GM23338 (cell line): Measurements from ENCODE around the gene EXD3. TPM values are rescaled to one million over a fixed set of nuclear protein-coding genes. Genes with fewer than 3 reads are reported as not detected.

Source experiments
- ATAC-seq: fragments of 200-7000 bp; cut with Tn5 transposase; 3 replicates; pipeline ENCODE4 v1.9.1; 2020
- DNase-seq: peaks from one replicate; pipeline ENCODE4 v3.0.0-alpha.2; 2015; ENCODE audit warnings: low spot score
- H2AFZ ChIP-seq: fragments of 200-600 bp; sonication (generic); 2 replicates; pipeline ENCODE4 v1.8.0; 2016; ENCODE audit warnings: antibody characterized with exemption, mild to moderate bottlenecking, moderate library complexity
- H3F3A ChIP-seq: fragments of 200-600 bp; sonication (generic); replicated peaks from 2 replicates; pipeline ENCODE4 v1.8.0; 2017; ENCODE audit warnings: antibody characterized with exemption, mixed run types, low read depth
- H3K27ac ChIP-seq: fragments of 200-600 bp; sonication (generic); 2 replicates; pipeline ENCODE4 v1.6.1; 2016; ENCODE audit warnings: low read depth
- H3K27me3 ChIP-seq: fragments of 200-600 bp; sonication (generic); 2 replicates; pipeline ENCODE4 v1.8.0; 2016; ENCODE audit warnings: mild to moderate bottlenecking, mixed run types, moderate library complexity; ENCODE audit not compliant: insufficient read depth
- H3K36me3 ChIP-seq: fragments of 200-600 bp; sonication (generic); 2 replicates; pipeline ENCODE4 v1.8.0; 2016; ENCODE audit warnings: mild to moderate bottlenecking; ENCODE audit not compliant: insufficient read depth
- H3K4me1 ChIP-seq: fragments of 200-600 bp; sonication (generic); 2 replicates; pipeline ENCODE4 v1.8.0; 2016; ENCODE audit warnings: mild to moderate bottlenecking, moderate library complexity; ENCODE audit not compliant: insufficient read depth
- H3K4me2 ChIP-seq: fragments of 200-600 bp; sonication (generic); 2 replicates; pipeline ENCODE4 v1.7.1; 2017; ENCODE audit warnings: mixed run types
- H3K4me3 ChIP-seq: fragments of 200-600 bp; sonication (generic); 2 replicates; pipeline ENCODE4 v1.6.1; 2016; ENCODE audit warnings: mixed run types
- H3K79me2 ChIP-seq: fragments of 200-600 bp; sonication (generic); replicated peaks from 2 replicates; pipeline ENCODE4 v1.8.0; 2017; ENCODE audit warnings: mild to moderate bottlenecking; ENCODE audit not compliant: insufficient read depth
- H3K9me2 ChIP-seq: fragments of 200-600 bp; sonication (generic); 2 replicates; pipeline ENCODE4 v1.8.0; 2017; ENCODE audit not compliant: insufficient read depth
- H4K20me1 ChIP-seq: fragments of 200-600 bp; sonication (generic); replicated peaks from 2 replicates; pipeline ENCODE4 v1.8.0; 2017; ENCODE audit warnings: mild to moderate bottlenecking; ENCODE audit not compliant: insufficient read depth
- H3K27ac Mint-ChIP-seq: 2 replicates; pipeline ENCODE4 v1.8.0; 2020; ENCODE audit warnings: inconsistent platforms, mild to moderate bottlenecking, moderate library complexity, mixed read lengths
- H3K27me3 Mint-ChIP-seq: 3 replicates; pipeline ENCODE4 v1.8.0; 2022; ENCODE audit warnings: low read depth, mild to moderate bottlenecking, moderate library complexity, mixed read lengths, inconsistent platforms; ENCODE audit not compliant: insufficient read depth, poor library complexity
- H3K36me3 Mint-ChIP-seq: 3 replicates; pipeline ENCODE4 v1.8.0; 2021; ENCODE audit warnings: low read depth, mild to moderate bottlenecking, inconsistent platforms, moderate library complexity, mixed read lengths
- H3K4me1 Mint-ChIP-seq: 3 replicates; pipeline ENCODE4 v1.8.0; 2020; ENCODE audit warnings: mild to moderate bottlenecking, inconsistent platforms, mixed read lengths
- H3K4me3 Mint-ChIP-seq: 3 replicates; pipeline ENCODE4 v1.8.0; 2021; ENCODE audit warnings: moderate library complexity, mild to moderate bottlenecking, inconsistent platforms, mixed read lengths
- H3K9me3 Mint-ChIP-seq: 3 replicates; pipeline ENCODE4 v1.8.0; 2020; ENCODE audit warnings: moderate library complexity, mild to moderate bottlenecking, inconsistent platforms, mixed read lengths
- CREB1 ChIP-seq: fragments of 250-450 bp; sonication (Bioruptor Pico); IDR thresholded peaks from 2 replicates; pipeline ENCODE4 v1.5.0; 2020; ENCODE audit warnings: low read depth, mild to moderate bottlenecking, moderate library complexity
- EZH2 ChIP-seq: fragments of 200-600 bp; sonication (generic); IDR thresholded peaks from one replicate; pipeline ENCODE4 v1.8.0; 2017; ENCODE audit warnings: antibody characterized with exemption, mild to moderate bottlenecking, low read depth; ENCODE audit not compliant: unreplicated experiment
- EZH2phosphoT487 ChIP-seq: fragments of 200-600 bp; sonication (generic); IDR thresholded peaks from one replicate; pipeline ENCODE4 v1.8.1; 2018; ENCODE audit warnings: antibody characterized with exemption; ENCODE audit not compliant: unreplicated experiment
- JUNB ChIP-seq: IDR thresholded peaks from one replicate; pipeline ENCODE4 v1.6.1; 2016; ENCODE audit warnings: antibody characterized with exemption; ENCODE audit not compliant: unreplicated experiment
- NANOG ChIP-seq: IDR thresholded peaks from 2 replicates; pipeline ENCODE4 v1.6.1; 2016; ENCODE audit warnings: antibody characterized with exemption, borderline replicate concordance
- POLR2AphosphoS5 ChIP-seq: IDR thresholded peaks from 2 replicates; pipeline ENCODE4 v1.6.1; 2016; ENCODE audit warnings: antibody characterized with exemption, low read depth
- STAT1 ChIP-seq: IDR thresholded peaks from one replicate; pipeline ENCODE4 v1.6.1; 2016; ENCODE audit warnings: antibody characterized with exemption; ENCODE audit not compliant: unreplicated experiment
- ZNF114 ChIP-seq: fragments of 250-450 bp; sonication (Bioruptor Pico); IDR thresholded peaks from 2 replicates; pipeline ENCODE4 v1.5.0; 2020; ENCODE audit warnings: mild to moderate bottlenecking, moderate library complexity
- ZNF331 ChIP-seq: fragments of 250-450 bp; sonication (Bioruptor Pico); IDR thresholded peaks from 2 replicates; pipeline ENCODE4 v1.5.0; 2020; ENCODE audit warnings: low read depth, mild to moderate bottlenecking, moderate library complexity
- polyA plus RNA-seq: library from polyadenylated mRNA; unstranded; fragments of >200 nt; fragmentation: Nextera tagmentation; extraction: Ambion mirVana; gene quantifications from 2 replicates; pipeline ENCODE4 v1.2.1, GENCODE V29; 2016
- total RNA-seq: library from RNA; depleted of rRNA; stranded (reverse); fragments of >200 nt; shearing (Covaris generic); gene quantifications from 2 replicates; pipeline ENCODE4 v1.2.3, GENCODE V29; 2014
- TF ChIP-seq, protein P1 (sequence below), 2 experiments: fragments of 200-600 bp in 1 of 2; sonication (generic) in 1 of 2; conservative IDR thresholded peaks; 2 replicates each; pipeline versions ENCODE4 v1.5.1 to v1.6.1; 2016 to 2017; ENCODE audit warnings: antibody characterized with exemption in 2 of 2, low read depth in 2 of 2, mild to moderate bottlenecking in 2 of 2, moderate library complexity in 1 of 2
- TF ChIP-seq, protein P2 (sequence below): IDR thresholded peaks from 2 replicates; pipeline ENCODE4 v1.6.1; 2016; ENCODE audit warnings: antibody characterized with exemption
- TF ChIP-seq, protein P3 (sequence below): IDR thresholded peaks from one replicate; pipeline ENCODE4 v1.6.1; 2018; ENCODE audit warnings: antibody characterized with exemption; ENCODE audit not compliant: unreplicated experiment
- TF ChIP-seq, protein P4 (sequence below): fragments of 250-450 bp; sonication (Bioruptor Pico); IDR thresholded peaks from 2 replicates; pipeline ENCODE4 v1.5.0; 2020; ENCODE audit warnings: mild to moderate bottlenecking, moderate library complexity

The EXD3 gene
- total and polyA plus RNA-seq, 2 experiments from 2014 or later: 3.6 to 9.7 TPM

DNA sequence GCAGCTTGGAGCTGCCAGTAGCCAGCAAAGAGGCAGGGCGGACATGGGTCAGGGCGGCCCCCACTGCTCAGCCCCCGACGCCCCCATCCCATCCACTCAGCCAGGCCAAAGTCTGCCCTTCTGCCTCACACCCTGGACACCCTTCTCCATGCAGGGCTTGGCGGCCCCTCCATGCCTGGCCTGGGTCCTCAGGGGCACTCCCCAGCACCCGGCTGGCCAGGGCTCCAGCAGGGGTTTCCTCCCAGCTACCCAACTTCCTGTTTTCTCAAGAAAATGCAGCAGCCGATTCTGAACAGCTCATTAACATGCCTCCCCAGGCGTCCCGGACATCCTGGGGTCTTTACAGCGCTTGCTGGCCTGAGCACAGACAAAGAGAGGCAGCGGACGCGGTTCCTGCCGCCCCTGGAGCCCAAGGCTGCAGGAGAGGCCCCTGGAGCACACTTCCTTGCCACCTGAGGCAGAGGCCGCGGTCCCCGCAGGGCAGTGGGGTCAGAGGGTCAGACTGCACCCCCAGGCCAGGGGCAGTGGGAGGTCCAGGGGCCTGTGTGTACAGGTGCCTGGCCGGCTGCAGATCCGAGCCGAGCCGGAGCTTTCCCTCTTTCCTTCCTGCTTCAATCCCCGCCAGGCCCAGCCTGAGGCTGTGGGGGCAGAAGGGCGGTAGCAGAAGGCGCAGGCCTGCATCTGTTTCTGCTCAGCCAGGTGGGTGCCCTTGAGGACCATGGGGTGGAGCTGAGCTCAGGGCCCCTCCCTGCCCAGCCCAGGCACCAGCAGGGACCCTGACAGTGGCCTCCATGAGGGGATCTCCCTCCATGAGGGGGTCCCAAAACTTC, 102.2 kb downstream of the EXD3 start:
- TF ChIP-seq EZH2 (no peak), EZH2phosphoT487 (no peak), ZNF114 (no peak), ZNF331 (CRISPR knock-in tag) (no peak), NANOG (no peak), POLR2AphosphoS5 (no peak), JUNB (no peak), STAT1 (no peak), CREB1 (CRISPR knock-in tag) (no peak)
- TF ChIP-seq, protein P1, sequence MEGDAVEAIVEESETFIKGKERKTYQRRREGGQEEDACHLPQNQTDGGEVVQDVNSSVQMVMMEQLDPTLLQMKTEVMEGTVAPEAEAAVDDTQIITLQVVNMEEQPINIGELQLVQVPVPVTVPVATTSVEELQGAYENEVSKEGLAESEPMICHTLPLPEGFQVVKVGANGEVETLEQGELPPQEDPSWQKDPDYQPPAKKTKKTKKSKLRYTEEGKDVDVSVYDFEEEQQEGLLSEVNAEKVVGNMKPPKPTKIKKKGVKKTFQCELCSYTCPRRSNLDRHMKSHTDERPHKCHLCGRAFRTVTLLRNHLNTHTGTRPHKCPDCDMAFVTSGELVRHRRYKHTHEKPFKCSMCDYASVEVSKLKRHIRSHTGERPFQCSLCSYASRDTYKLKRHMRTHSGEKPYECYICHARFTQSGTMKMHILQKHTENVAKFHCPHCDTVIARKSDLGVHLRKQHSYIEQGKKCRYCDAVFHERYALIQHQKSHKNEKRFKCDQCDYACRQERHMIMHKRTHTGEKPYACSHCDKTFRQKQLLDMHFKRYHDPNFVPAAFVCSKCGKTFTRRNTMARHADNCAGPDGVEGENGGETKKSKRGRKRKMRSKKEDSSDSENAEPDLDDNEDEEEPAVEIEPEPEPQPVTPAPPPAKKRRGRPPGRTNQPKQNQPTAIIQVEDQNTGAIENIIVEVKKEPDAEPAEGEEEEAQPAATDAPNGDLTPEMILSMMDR (conservative IDR thresholded peaks at IDR 0.05; ENCODE audit: low read depth in 2 of 2): no peak
- TF ChIP-seq, protein P2, sequence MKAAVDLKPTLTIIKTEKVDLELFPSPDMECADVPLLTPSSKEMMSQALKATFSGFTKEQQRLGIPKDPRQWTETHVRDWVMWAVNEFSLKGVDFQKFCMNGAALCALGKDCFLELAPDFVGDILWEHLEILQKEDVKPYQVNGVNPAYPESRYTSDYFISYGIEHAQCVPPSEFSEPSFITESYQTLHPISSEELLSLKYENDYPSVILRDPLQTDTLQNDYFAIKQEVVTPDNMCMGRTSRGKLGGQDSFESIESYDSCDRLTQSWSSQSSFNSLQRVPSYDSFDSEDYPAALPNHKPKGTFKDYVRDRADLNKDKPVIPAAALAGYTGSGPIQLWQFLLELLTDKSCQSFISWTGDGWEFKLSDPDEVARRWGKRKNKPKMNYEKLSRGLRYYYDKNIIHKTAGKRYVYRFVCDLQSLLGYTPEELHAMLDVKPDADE: no peak
- TF ChIP-seq, protein P3, sequence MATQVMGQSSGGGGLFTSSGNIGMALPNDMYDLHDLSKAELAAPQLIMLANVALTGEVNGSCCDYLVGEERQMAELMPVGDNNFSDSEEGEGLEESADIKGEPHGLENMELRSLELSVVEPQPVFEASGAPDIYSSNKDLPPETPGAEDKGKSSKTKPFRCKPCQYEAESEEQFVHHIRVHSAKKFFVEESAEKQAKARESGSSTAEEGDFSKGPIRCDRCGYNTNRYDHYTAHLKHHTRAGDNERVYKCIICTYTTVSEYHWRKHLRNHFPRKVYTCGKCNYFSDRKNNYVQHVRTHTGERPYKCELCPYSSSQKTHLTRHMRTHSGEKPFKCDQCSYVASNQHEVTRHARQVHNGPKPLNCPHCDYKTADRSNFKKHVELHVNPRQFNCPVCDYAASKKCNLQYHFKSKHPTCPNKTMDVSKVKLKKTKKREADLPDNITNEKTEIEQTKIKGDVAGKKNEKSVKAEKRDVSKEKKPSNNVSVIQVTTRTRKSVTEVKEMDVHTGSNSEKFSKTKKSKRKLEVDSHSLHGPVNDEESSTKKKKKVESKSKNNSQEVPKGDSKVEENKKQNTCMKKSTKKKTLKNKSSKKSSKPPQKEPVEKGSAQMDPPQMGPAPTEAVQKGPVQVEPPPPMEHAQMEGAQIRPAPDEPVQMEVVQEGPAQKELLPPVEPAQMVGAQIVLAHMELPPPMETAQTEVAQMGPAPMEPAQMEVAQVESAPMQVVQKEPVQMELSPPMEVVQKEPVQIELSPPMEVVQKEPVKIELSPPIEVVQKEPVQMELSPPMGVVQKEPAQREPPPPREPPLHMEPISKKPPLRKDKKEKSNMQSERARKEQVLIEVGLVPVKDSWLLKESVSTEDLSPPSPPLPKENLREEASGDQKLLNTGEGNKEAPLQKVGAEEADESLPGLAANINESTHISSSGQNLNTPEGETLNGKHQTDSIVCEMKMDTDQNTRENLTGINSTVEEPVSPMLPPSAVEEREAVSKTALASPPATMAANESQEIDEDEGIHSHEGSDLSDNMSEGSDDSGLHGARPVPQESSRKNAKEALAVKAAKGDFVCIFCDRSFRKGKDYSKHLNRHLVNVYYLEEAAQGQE: no peak
- TF ChIP-seq, protein P4, sequence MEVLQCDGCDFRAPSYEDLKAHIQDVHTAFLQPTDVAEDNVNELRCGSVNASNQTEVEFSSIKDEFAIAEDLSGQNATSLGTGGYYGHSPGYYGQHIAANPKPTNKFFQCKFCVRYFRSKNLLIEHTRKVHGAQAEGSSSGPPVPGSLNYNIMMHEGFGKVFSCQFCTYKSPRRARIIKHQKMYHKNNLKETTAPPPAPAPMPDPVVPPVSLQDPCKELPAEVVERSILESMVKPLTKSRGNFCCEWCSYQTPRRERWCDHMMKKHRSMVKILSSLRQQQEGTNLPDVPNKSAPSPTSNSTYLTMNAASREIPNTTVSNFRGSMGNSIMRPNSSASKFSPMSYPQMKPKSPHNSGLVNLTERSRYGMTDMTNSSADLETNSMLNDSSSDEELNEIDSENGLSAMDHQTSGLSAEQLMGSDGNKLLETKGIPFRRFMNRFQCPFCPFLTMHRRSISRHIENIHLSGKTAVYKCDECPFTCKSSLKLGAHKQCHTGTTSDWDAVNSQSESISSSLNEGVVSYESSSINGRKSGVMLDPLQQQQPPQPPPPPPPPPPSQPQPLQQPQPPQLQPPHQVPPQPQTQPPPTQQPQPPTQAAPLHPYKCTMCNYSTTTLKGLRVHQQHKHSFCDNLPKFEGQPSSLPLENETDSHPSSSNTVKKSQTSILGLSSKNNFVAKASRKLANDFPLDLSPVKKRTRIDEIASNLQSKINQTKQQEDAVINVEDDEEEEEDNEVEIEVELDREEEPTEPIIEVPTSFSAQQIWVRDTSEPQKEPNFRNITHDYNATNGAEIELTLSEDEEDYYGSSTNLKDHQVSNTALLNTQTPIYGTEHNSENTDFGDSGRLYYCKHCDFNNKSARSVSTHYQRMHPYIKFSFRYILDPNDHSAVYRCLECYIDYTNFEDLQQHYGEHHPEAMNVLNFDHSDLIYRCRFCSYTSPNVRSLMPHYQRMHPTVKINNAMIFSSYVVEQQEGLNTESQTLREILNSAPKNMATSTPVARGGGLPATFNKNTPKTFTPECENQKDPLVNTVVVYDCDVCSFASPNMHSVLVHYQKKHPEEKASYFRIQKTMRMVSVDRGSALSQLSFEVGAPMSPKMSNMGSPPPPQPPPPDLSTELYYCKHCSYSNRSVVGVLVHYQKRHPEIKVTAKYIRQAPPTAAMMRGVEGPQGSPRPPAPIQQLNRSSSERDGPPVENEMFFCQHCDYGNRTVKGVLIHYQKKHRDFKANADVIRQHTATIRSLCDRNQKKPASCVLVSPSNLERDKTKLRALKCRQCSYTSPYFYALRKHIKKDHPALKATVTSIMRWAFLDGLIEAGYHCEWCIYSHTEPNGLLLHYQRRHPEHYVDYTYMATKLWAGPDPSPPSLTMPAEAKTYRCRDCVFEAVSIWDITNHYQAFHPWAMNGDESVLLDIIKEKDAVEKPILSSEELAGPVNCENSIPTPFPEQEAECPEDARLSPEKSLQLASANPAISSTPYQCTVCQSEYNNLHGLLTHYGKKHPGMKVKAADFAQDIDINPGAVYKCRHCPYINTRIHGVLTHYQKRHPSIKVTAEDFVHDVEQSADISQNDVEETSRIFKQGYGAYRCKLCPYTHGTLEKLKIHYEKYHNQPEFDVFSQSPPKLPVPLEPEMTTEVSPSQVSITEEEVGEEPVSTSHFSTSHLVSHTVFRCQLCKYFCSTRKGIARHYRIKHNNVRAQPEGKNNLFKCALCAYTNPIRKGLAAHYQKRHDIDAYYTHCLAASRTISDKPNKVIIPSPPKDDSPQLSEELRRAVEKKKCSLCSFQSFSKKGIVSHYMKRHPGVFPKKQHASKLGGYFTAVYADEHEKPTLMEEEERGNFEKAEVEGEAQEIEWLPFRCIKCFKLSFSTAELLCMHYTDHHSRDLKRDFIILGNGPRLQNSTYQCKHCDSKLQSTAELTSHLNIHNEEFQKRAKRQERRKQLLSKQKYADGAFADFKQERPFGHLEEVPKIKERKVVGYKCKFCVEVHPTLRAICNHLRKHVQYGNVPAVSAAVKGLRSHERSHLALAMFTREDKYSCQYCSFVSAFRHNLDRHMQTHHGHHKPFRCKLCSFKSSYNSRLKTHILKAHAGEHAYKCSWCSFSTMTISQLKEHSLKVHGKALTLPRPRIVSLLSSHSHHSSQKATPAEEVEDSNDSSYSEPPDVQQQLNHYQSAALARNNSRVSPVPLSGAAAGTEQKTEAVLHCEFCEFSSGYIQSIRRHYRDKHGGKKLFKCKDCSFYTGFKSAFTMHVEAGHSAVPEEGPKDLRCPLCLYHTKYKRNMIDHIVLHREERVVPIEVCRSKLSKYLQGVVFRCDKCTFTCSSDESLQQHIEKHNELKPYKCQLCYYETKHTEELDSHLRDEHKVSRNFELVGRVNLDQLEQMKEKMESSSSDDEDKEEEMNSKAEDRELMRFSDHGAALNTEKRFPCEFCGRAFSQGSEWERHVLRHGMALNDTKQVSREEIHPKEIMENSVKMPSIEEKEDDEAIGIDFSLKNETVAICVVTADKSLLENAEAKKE: no peak
- Histone ChIP-seq H3K4me3 (no peak overlapping the region), H3K36me3 (no peaks in the 10 kb centered on the region), H2AFZ (0 out of 2 replicates have a peak overlapping the region, but pooled peaks have one; percentile 43), H3K27ac (no peak overlapping the region), H3K4me2 (peak overlapping the region; percentile 60; the same call in 1 of the 2 replicates), H3F3A (no peaks in the 10 kb centered on the region), H3K9me2 (no peaks in the 10 kb centered on the region), H3K79me2 (no peaks in the 10 kb centered on the region), H3K27me3 (no peaks in the 10 kb centered on the region), H3K4me1 (peaks cover 13% of the 10 kb centered on the region; the same call in 1 of the 2 replicates), H4K20me1 (no peaks in the 10 kb centered on the region)
- ATAC-seq (peak; percentile 29), DNase-seq (peak; percentile 65)
- no peak overlapping the region for H3K27ac Mint-ChIP-seq
- H3K36me3 Mint-ChIP-seq: no peaks in the 10 kb centered on the region
- peaks cover 3% of the 10 kb centered on the region; the same call in 1 of the 3 replicates for H3K9me3 Mint-ChIP-seq
- no peak overlapping the region for H3K4me3 Mint-ChIP-seq
- H3K27me3 Mint-ChIP-seq: peaks cover 5% of the 10 kb centered on the region
- H3K4me1 Mint-ChIP-seq: no peaks in the 10 kb centered on the region; the same call in 1 of the 3 replicates
